Neuronal stem cell (in vitro differentiated cells): ENCODE measurements around the gene CNGA4.

Experiments
- DNase-seq: peaks from one replicate; pipeline ENCODE4 v3.0.0-alpha.2; 2013; ENCODE audit warnings: low spot score
- H2AFZ ChIP-seq: one replicate; pipeline ENCODE4 v1.6.1; 2013; ENCODE audit warnings: mild to moderate bottlenecking, low read length, inconsistent platforms
- H2AK5ac ChIP-seq: 2 replicates; pipeline ENCODE4 v1.6.1; 2013; ENCODE audit warnings: low read depth, mild to moderate bottlenecking, inconsistent platforms, low read length, moderate library complexity, mixed read lengths
- H2BK120ac ChIP-seq: 2 replicates; pipeline ENCODE4 v1.6.1; 2013; ENCODE audit warnings: low read depth, mild to moderate bottlenecking, inconsistent platforms, low read length, moderate library complexity, mixed read lengths
- H2BK12ac ChIP-seq: one replicate; pipeline ENCODE4 v1.6.1; 2013; ENCODE audit warnings: low read length, inconsistent platforms
- H2BK15ac ChIP-seq: 2 replicates; pipeline ENCODE4 v1.6.1; 2013; ENCODE audit warnings: mild to moderate bottlenecking, low read length, inconsistent platforms, mixed read lengths
- H2BK5ac ChIP-seq: one replicate; pipeline ENCODE4 v1.6.1; 2013; ENCODE audit warnings: inconsistent platforms, mild to moderate bottlenecking, low read length, moderate library complexity
- H3K14ac ChIP-seq: one replicate; pipeline ENCODE4 v1.6.1; 2013; ENCODE audit warnings: low read length, inconsistent platforms
- H3K18ac ChIP-seq: 2 replicates; pipeline ENCODE4 v1.6.1; 2013; ENCODE audit warnings: low read length, inconsistent platforms
- H3K23ac ChIP-seq: 2 replicates; pipeline ENCODE4 v1.6.1; 2013; ENCODE audit warnings: low read depth, mild to moderate bottlenecking, mixed read lengths, low read length, inconsistent platforms; ENCODE audit not compliant: poor library complexity
- H3K27ac ChIP-seq: replicated peaks from 3 replicates; pipeline ENCODE4 v1.5.1; 2013; ENCODE audit warnings: low read length, inconsistent platforms
- H3K27me3 ChIP-seq, 3 experiments: 2 replicates each; pipeline ENCODE4 v1.6.1; 2013; ENCODE audit warnings: low read length in 3 of 3, mild to moderate bottlenecking in 2 of 3, inconsistent platforms in 1 of 3, low read depth in 1 of 3, mixed read lengths in 1 of 3, moderate library complexity in 1 of 3; ENCODE audit not compliant: control insufficient read depth in 3 of 3, insufficient read depth in 3 of 3
- H3K36me3 ChIP-seq, 2 donors: replicated peaks in 1 of 2; 2 replicates each; pipeline ENCODE4 v1.6.1; 2013; ENCODE audit warnings: low read length in 2 of 2; ENCODE audit not compliant: control insufficient read depth in 2 of 2, insufficient read depth in 2 of 2
- H3K4ac ChIP-seq: 2 replicates; pipeline ENCODE4 v1.6.1; 2013; ENCODE audit warnings: inconsistent platforms, mild to moderate bottlenecking, low read length, moderate library complexity
- H3K4me1 ChIP-seq, 2 donors: 1 replicate in 1 of 2; 2 replicates in 1 of 2; pipeline ENCODE4 v1.6.1; 2013; ENCODE audit warnings: low read length in 2 of 2, low read depth in 1 of 2; ENCODE audit not compliant: control insufficient read depth in 2 of 2, insufficient read depth in 1 of 2
- H3K4me2 ChIP-seq: one replicate; pipeline ENCODE4 v1.6.1; 2013; ENCODE audit warnings: mild to moderate bottlenecking, low read length, inconsistent platforms; ENCODE audit not compliant: insufficient read depth, poor library complexity, severe bottlenecking
- H3K4me3 ChIP-seq, 2 donors: 2 replicates each; pipeline ENCODE4 v1.5.1; 2013; ENCODE audit warnings: low read length in 2 of 2, mild to moderate bottlenecking in 2 of 2, inconsistent platforms in 1 of 2, moderate library complexity in 1 of 2
- H3K79me1 ChIP-seq: one replicate; pipeline ENCODE4 v1.6.1; 2013; ENCODE audit warnings: low read depth, mild to moderate bottlenecking, inconsistent platforms, low read length, moderate library complexity
- H3K9ac ChIP-seq: one replicate; pipeline ENCODE4 v1.6.1; 2013; ENCODE audit warnings: mild to moderate bottlenecking, low read depth, low read length, inconsistent platforms; ENCODE audit not compliant: poor library complexity
- H3K9me3 ChIP-seq, 2 donors: replicated peaks in 1 of 2; 2 replicates each; pipeline versions ENCODE3 to v1.6.1; 2013; ENCODE audit warnings: low read length in 2 of 2, mild to moderate bottlenecking in 2 of 2, inconsistent platforms in 1 of 2, low read depth in 1 of 2, mixed read lengths in 1 of 2, moderate library complexity in 1 of 2; ENCODE audit not compliant: control insufficient read depth in 2 of 2, insufficient read depth in 1 of 2
- H4K8ac ChIP-seq: one replicate; pipeline ENCODE4 v1.6.1; 2013; ENCODE audit warnings: low read depth, mild to moderate bottlenecking, inconsistent platforms, low read length, moderate library complexity
- H4K91ac ChIP-seq: one replicate; pipeline ENCODE4 v1.6.1; 2013; ENCODE audit warnings: low read length, low read depth, mild to moderate bottlenecking, inconsistent platforms; ENCODE audit not compliant: poor library complexity
- WGBS, 2 donors: extraction: QIAGEN DNeasy Blood & Tissue Kit; methylation state at CpG; one replicate each; pipeline ENCODE4 v1.1.7; 2013; ENCODE audit warnings: missing lambda C conversion rate in 2 of 2, mixed read lengths in 1 of 2; ENCODE audit not compliant: insufficient read length in 2 of 2, insufficient replicate concordance in 1 of 2; ENCODE audit errors: extremely low coverage in 2 of 2; 5-methylcytosine and 5-hydroxymethylcytosine counted together

The CNGA4 gene

DNA sequence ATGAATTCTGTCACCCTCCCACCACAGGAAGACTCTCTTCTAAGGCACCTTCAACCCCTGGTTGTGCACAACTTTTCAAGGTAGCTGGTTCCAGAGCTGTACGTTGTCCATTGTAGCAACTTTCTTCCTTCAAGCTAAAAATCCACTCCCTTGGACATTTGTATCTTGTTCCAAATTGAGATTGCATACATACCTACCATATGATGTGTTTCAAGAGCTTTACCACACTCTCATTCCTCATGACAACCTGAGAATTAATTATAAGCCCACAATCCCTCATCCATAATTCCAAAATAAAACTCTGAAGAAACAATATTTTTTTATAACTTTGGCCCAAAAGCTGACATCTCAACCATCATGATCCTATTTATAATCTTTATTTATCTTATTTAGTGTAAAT, 36.8 kb upstream of the CNGA4 start:
- Histone ChIP-seq H3K9ac (no peak overlapping the region), H4K8ac (no peak overlapping the region), H2BK5ac (no peak overlapping the region), H2AK5ac (no peak overlapping the region), H3K4me1 (no peaks in the 10 kb centered on the region), H3K36me3 (peaks cover 0 to 27% of the 10 kb centered on the region in 2 donors), H3K18ac (no peak overlapping the region), H3K9me3 (no peaks in the 10 kb centered on the region), H2BK120ac (no peak overlapping the region), H3K14ac (no peak overlapping the region), H3K4ac (no peak overlapping the region), H3K4me2 (no peak overlapping the region), H2BK15ac (no peak overlapping the region), H2AFZ (no peak overlapping the region), H3K23ac (no peak overlapping the region), H3K27me3 (no peaks in the 10 kb centered on the region), H3K79me1 (no peaks in the 10 kb centered on the region), H2BK12ac (no peak overlapping the region), H3K27ac (no peak overlapping the region), H3K4me3 (no peak overlapping the region), H4K91ac (no peak overlapping the region)
- no CpG with 5 or more reads among the region's 1 CpG for WGBS, 2 donors
- DNase-seq = no peak

DNA sequence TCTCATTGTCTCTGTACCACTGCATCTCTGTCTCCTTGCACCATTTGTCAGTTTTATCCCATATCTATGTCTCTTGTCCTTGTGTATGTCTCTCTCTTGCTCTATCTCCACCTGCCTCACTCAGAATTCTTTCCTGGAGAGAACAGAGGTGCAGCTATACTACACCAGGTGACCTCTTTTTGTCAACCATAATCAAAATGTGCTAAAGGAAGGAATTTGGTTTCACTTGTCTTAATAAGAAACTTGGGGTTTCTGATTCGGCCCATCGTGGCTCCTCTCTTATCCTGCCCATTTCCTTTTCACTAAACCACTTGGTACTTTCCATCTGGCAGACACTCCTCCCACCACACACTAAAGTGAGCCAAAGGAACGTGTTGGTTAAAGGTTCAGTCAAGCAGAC, 35.6 kb upstream of the CNGA4 start:
- Histone ChIP-seq H3K9me3 (no peaks in the 10 kb centered on the region), H3K27ac (no peak overlapping the region), H4K8ac (no peak overlapping the region), H3K18ac (no peak overlapping the region), H3K4me1 (no peaks in the 10 kb centered on the region), H3K14ac (no peak overlapping the region), H3K4me2 (no peak overlapping the region), H2BK12ac (no peak overlapping the region), H3K9ac (no peak overlapping the region), H3K79me1 (no peaks in the 10 kb centered on the region), H2BK120ac (no peak overlapping the region), H3K36me3 (peaks cover 0 to 35% of the 10 kb centered on the region in 2 donors), H3K23ac (no peak overlapping the region), H3K27me3 (no peaks in the 10 kb centered on the region), H2BK5ac (no peak overlapping the region), H3K4me3 (no peak overlapping the region), H3K4ac (no peak overlapping the region), H4K91ac (no peak overlapping the region), H2AFZ (no peak overlapping the region), H2BK15ac (no peak overlapping the region), H2AK5ac (no peak overlapping the region)
- DNase-seq = no peak
- no CpG with 5 or more reads among the region's 3 CpGs for WGBS, 2 donors

DNA sequence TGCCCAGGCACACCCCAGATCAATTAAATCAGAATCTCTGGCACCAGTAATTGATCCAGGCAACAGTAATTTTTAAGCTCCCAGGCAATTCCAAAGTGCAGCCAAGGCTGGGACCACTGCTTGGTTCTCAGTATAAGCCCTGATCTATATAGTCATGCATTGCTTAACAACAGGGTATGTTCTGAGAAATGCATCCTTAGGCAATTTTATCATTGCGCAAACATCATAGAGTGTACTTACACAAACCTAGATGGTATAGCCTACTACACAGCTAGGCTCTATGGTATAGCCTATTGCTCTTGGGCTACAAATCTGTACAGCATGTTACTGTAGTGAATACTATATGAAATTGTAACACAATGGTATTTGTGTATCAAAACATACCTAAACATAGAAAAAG, 34.2 kb upstream of the CNGA4 start:
- no peak overlapping the region for H3K4me2 ChIP-seq
- no peaks in the 10 kb centered on the region for H3K9me3 ChIP-seq
- H3K79me1 ChIP-seq = no peaks in the 10 kb centered on the region
- no peak overlapping the region for H3K9ac ChIP-seq
- peaks cover 2 to 46% of the 10 kb centered on the region in 2 donors for H3K36me3 ChIP-seq
- DNase-seq = no peak
- no peak overlapping the region for H2BK15ac ChIP-seq
- H4K91ac ChIP-seq = no peak overlapping the region
- H3K18ac ChIP-seq = no peak overlapping the region
- H3K4ac ChIP-seq = no peak overlapping the region
- H3K4me1 ChIP-seq = no peaks in the 10 kb centered on the region
- WGBS, 2 donors = no CpG with 5 or more reads among the region's 1 CpG
- no peak overlapping the region for H3K27ac ChIP-seq
- H4K8ac ChIP-seq = no peak overlapping the region
- H2AFZ ChIP-seq = no peak overlapping the region
- H2BK5ac ChIP-seq = no peak overlapping the region
- H3K14ac ChIP-seq = no peak overlapping the region
- no peak overlapping the region for H3K23ac ChIP-seq
- H2BK12ac ChIP-seq = no peak overlapping the region
- H2AK5ac ChIP-seq = no peak overlapping the region
- H3K4me3 ChIP-seq = no peak overlapping the region
- H3K27me3 ChIP-seq = no peaks in the 10 kb centered on the region
- H2BK120ac ChIP-seq = no peak overlapping the region

DNA sequence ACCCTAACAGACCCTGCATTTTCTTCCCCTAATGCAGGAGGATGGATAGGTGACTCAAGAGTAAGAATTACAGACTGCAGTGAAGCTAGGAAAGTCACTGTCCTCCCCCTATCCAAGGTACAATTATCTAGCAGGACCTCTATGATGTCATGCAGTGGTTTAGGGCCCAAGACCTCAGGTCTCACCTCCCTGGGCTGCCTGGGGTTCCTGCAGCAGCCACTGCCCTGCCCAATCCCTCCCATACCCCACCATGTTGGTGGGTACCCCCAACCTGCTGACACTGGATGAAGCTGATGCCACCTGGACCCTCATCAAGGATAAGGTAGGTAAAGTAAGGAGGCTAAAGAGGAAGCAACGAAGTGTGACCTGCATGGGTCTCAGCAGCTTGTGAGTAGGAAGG, 33.5 kb upstream of the CNGA4 start, which contains the start of gene C11orf42:
C11orf42 (plus strand) TSS at position 192 of the 400 bp plus-strand sequence; CDS start at position 251, 59 bp downstream.
- H3K4me1 ChIP-seq = no peaks in the 10 kb centered on the region
- H3K36me3 ChIP-seq = peaks cover 8 to 52% of the 10 kb centered on the region in 2 donors
- H2BK15ac ChIP-seq = no peak within 1 kb of the TSS
- H3K9ac ChIP-seq = no peak within 1 kb of the TSS
- H3K79me1 ChIP-seq = no peaks in the 10 kb centered on the region
- no CpG with 5 or more reads among the region's 1 CpG for WGBS, 2 donors
- no peak within 1 kb of the TSS for H2BK120ac ChIP-seq
- H2AK5ac ChIP-seq = no peak within 1 kb of the TSS
- H4K8ac ChIP-seq = no peak within 1 kb of the TSS
- H3K14ac ChIP-seq = no peak within 1 kb of the TSS
- no peak within 1 kb of the TSS for H2BK5ac ChIP-seq
- no peak within 1 kb of the TSS for H3K4ac ChIP-seq
- H3K4me2 ChIP-seq = no peak within 1 kb of the TSS
- no peaks in the 10 kb centered on the region for H3K9me3 ChIP-seq
- H3K27me3 ChIP-seq = no peaks in the 10 kb centered on the region
- H3K27ac ChIP-seq = no peak within 1 kb of the TSS
- no peak within 1 kb of the TSS for H3K4me3 ChIP-seq
- H3K18ac ChIP-seq = no peak within 1 kb of the TSS
- H2AFZ ChIP-seq = no peak within 1 kb of the TSS
- H2BK12ac ChIP-seq = no peak within 1 kb of the TSS
- no peak for DNase-seq
- no peak within 1 kb of the TSS for H3K23ac ChIP-seq
- no peak within 1 kb of the TSS for H4K91ac ChIP-seq
